ENCODE measurements around the gene RAD18.

DNA sequence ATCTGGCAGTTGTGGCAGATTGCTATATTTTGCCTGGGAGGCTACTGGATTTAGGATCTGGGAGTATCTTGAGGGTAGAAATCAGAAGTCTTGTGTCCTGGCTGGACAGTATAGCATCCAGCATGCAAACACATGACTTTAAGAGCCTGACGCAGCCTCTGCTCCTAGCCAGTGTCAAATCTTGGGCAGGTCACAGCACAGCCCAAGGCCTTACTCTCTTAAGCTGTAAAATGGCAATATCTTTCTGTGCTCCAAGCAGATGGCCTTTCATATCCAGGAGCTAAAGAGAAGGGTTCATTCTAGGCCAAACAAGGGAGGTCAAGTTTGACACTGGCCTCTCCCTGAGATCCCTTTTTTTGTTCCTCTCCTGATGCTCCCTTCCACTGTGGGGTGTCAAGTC is 19.8 kb upstream of the RAD18 start:
- TF ChIP-seq POLR2AphosphoS5 (IDR thresholded peaks at IDR 0.05) (no peak), POLR2A (IDR thresholded peaks at IDR 0.05) (no peak)
- TF ChIP-seq, protein P1, sequence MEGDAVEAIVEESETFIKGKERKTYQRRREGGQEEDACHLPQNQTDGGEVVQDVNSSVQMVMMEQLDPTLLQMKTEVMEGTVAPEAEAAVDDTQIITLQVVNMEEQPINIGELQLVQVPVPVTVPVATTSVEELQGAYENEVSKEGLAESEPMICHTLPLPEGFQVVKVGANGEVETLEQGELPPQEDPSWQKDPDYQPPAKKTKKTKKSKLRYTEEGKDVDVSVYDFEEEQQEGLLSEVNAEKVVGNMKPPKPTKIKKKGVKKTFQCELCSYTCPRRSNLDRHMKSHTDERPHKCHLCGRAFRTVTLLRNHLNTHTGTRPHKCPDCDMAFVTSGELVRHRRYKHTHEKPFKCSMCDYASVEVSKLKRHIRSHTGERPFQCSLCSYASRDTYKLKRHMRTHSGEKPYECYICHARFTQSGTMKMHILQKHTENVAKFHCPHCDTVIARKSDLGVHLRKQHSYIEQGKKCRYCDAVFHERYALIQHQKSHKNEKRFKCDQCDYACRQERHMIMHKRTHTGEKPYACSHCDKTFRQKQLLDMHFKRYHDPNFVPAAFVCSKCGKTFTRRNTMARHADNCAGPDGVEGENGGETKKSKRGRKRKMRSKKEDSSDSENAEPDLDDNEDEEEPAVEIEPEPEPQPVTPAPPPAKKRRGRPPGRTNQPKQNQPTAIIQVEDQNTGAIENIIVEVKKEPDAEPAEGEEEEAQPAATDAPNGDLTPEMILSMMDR (IDR thresholded peaks at IDR 0.05): no peak

Data from transverse colon (tissue), 4 donors.